IMR-90 (cell line): ENCODE measurements around the gene WNT7B. TPM values are rescaled to one million over a fixed set of nuclear protein-coding genes. Genes with fewer than 3 reads are reported as not detected.

ENCODE experiments used
- CTCF ChIP-seq: conservative IDR thresholded peaks from 2 replicates; pipeline ENCODE4 v1.5.1; 2012; ENCODE audit warnings: mild to moderate bottlenecking, low read depth, low read length, improper control_type of control experiment
- FOS ChIP-seq: fragments of 150-350 bp; IDR thresholded peaks from 2 replicates; pipeline ENCODE4 v1.6.1; 2016; ENCODE audit warnings: low read depth, low read length
- MAFK ChIP-seq: IDR thresholded peaks from 2 replicates; pipeline ENCODE4 v1.6.1; 2012; ENCODE audit warnings: low read depth, low read length, improper control_type of control experiment
- POLR2A ChIP-seq: IDR thresholded peaks from 2 replicates; pipeline ENCODE4 v1.6.1; 2012; ENCODE audit warnings: mild to moderate bottlenecking, low read depth, low read length
- polyA plus RNA-seq, 3 experiments: library from polyadenylated mRNA; depleted of rRNA; stranded (reverse); fragments of >200 nt; gene quantifications; 2 replicates each; pipeline ENCODE4 v1.2.3, GENCODE V29; 2012; ENCODE audit warnings: low replicate concordance in 1 of 3
- total RNA-seq: library from RNA; depleted of rRNA; stranded (reverse); fragments of >200 nt; gene quantifications from 2 replicates; pipeline ENCODE4 v1.2.3, GENCODE V29; 2012

The WNT7B gene
- total and polyA plus RNA-seq, 2 of the 4 experiments (the other 2 are of a cell fraction): under 0.01 to 0.15 TPM

GRCh38 chr22:45994491-45995404 is 17.8 kb upstream of the WNT7B start (continued):
- TF ChIP-seq CTCF (peak; percentile 96), FOS (no peak), MAFK (no peak), POLR2A (peak; percentile 42; the same call in 1 of the 2 replicates)
